ENCODE data around the gene RAB11FIP4.

GRCh38 chr17:31553506-31553905 lies 162.0 kb downstream of the RAB11FIP4 start:
- TF ChIP-seq EZH2 (IDR thresholded peaks at IDR 0.05; ENCODE audit: borderline replicate concordance, low read depth, low read length, severe bottlenecking) = no peak
- no peak for TF ChIP-seq POLR2A (IDR thresholded peaks at IDR 0.05; ENCODE audit: low read depth, low read length)
- TF ChIP-seq FOS (IDR thresholded peaks at IDR 0.05; ENCODE audit: borderline replicate concordance, insufficient read depth, low read length) = no peak
